HEK293 (cell line): ENCODE results near the gene DAAM1.
A peak's percentile ranks its signal among the peaks of the same experiment; 100 is the strongest.

Experiments
- CTCF ChIA-PET: fragments of 350-600 bp; formaldehyde crosslinking; extraction: SDS; loops from one replicate; lab custom pipeline; 2021; ENCODE audit warnings: antibody characterized with exemption; lab: Yijun Ruan, JAX
- POLR2A ChIA-PET: fragments of 300-600 bp; formaldehyde crosslinking; extraction: SDS; loops from one replicate; lab custom pipeline; 2020; ENCODE audit warnings: antibody characterized with exemption, inconsistent platforms; lab: Yijun Ruan, JAX
- H3K27ac ChIP-seq: fragments of 200-500 bp; sonication (Bioruptor generic); 2 replicates; pipeline ENCODE4 v1.5.1; 2014; ENCODE audit warnings: low read depth, low read length, control low read depth, inconsistent platforms; ENCODE audit errors: extremely low read depth
- H3K36me3 ChIP-seq, 2 experiments: fragments of 200-500 bp in 1 of 2; sonication (Bioruptor generic) in 1 of 2; 1 replicate in 1 of 2; 2 replicates in 1 of 2; pipeline ENCODE4 v1.5.1; 2014 to 2017; ENCODE audit warnings: inconsistent platforms in 2 of 2, low read length in 2 of 2; ENCODE audit not compliant: control insufficient read depth in 2 of 2, insufficient read depth in 1 of 2
- H3K4me1 ChIP-seq: fragments of 200-500 bp; sonication (Bioruptor generic); 2 replicates; pipeline ENCODE4 v1.5.1; 2014; ENCODE audit warnings: mild to moderate bottlenecking, low read length, inconsistent platforms; ENCODE audit not compliant: control insufficient read depth, insufficient read depth
- H3K4me3 ChIP-seq: 2 replicates; pipeline ENCODE4 v1.5.1; 2011; ENCODE audit warnings: low read depth, mild to moderate bottlenecking, control low read depth, low read length, moderate library complexity
- H3K9me3 ChIP-seq: fragments of 200-500 bp; sonication (Bioruptor generic); 2 replicates; pipeline ENCODE4 v1.5.1; 2014; ENCODE audit warnings: low read depth, low read length, inconsistent platforms; ENCODE audit not compliant: control insufficient read depth, insufficient read depth
- EGR2 ChIP-seq: fragments of 450-650 bp; formaldehyde crosslinking; IDR thresholded peaks from 2 replicates; pipeline ENCODE4 v1.5.1; 2016; ENCODE audit warnings: low read depth, missing biosample characterization, missing genetic modification characterization
- FEZF1 ChIP-seq: fragments of 450-650 bp; formaldehyde crosslinking; IDR thresholded peaks from 2 replicates; pipeline ENCODE4 v1.5.1; 2016; ENCODE audit warnings: missing biosample characterization, missing genetic modification characterization
- GFI1B ChIP-seq: fragments of 450-650 bp; formaldehyde crosslinking; IDR thresholded peaks from 2 replicates; pipeline ENCODE4 v1.5.1; 2016; ENCODE audit warnings: missing biosample characterization, missing genetic modification characterization
- HOXD13 ChIP-seq: sonication (generic); formaldehyde crosslinking; IDR thresholded peaks from 2 replicates; pipeline ENCODE4 v1.8.0; 2022; ENCODE audit warnings: missing genetic modification reagents, borderline replicate concordance
- KLF9 ChIP-seq: fragments of 450-650 bp; formaldehyde crosslinking; IDR thresholded peaks from 2 replicates; pipeline ENCODE4 v1.5.1; 2016; ENCODE audit warnings: missing biosample characterization, missing genetic modification characterization, low read depth
- TCF7L2 ChIP-seq: IDR thresholded peaks from 2 replicates; pipeline ENCODE4 v1.6.1; 2011; ENCODE audit warnings: low read depth, mild to moderate bottlenecking, inconsistent platforms, low read length, moderate library complexity, borderline replicate concordance
- ZBTB1 ChIP-seq: fragments of 450-650 bp; formaldehyde crosslinking; IDR thresholded peaks from 2 replicates; pipeline ENCODE4 v1.5.1; 2016; ENCODE audit warnings: missing biosample characterization, missing genetic modification characterization
- ZBTB17 ChIP-seq: fragments of 450-650 bp; formaldehyde crosslinking; IDR thresholded peaks from 2 replicates; pipeline ENCODE4 v1.5.1; 2016; ENCODE audit warnings: missing biosample characterization, missing genetic modification characterization
- ZBTB48 ChIP-seq: fragments of 450-650 bp; formaldehyde crosslinking; IDR thresholded peaks from 2 replicates; pipeline ENCODE4 v1.5.1; 2016; ENCODE audit warnings: missing biosample characterization, missing genetic modification characterization
- ZBTB8A ChIP-seq: fragments of 450-650 bp; formaldehyde crosslinking; IDR thresholded peaks from 2 replicates; pipeline ENCODE4 v1.5.1; 2016; ENCODE audit warnings: missing biosample characterization, missing genetic modification characterization
- ZNF544 ChIP-seq: fragments of 450-650 bp; formaldehyde crosslinking; IDR thresholded peaks from 2 replicates; pipeline ENCODE4 v1.5.0; 2017; ENCODE audit warnings: missing biosample characterization, missing genetic modification characterization
- ZNF654 ChIP-seq: fragments of 450-650 bp; formaldehyde crosslinking; IDR thresholded peaks from 2 replicates; pipeline ENCODE4 v1.5.1; 2016; ENCODE audit warnings: low read depth, missing biosample characterization, missing genetic modification characterization
- TF ChIP-seq, protein P1 (sequence below): fragments of 450-650 bp; formaldehyde crosslinking; IDR thresholded peaks from 2 replicates; pipeline ENCODE4 v1.5.0; 2017; ENCODE audit warnings: missing biosample characterization, missing genetic modification characterization, borderline replicate concordance
- TF ChIP-seq, protein P2 (sequence below): fragments of 450-650 bp; formaldehyde crosslinking; IDR thresholded peaks from 2 replicates; pipeline ENCODE4 v1.5.1; 2016; ENCODE audit warnings: missing biosample characterization, missing genetic modification characterization
- TF ChIP-seq, protein P3 (sequence below): fragments of 450-650 bp; formaldehyde crosslinking; IDR thresholded peaks from 2 replicates; pipeline ENCODE4 v1.5.1; 2017; ENCODE audit warnings: missing biosample characterization, missing genetic modification characterization

DAAM1 gene

DNA sequence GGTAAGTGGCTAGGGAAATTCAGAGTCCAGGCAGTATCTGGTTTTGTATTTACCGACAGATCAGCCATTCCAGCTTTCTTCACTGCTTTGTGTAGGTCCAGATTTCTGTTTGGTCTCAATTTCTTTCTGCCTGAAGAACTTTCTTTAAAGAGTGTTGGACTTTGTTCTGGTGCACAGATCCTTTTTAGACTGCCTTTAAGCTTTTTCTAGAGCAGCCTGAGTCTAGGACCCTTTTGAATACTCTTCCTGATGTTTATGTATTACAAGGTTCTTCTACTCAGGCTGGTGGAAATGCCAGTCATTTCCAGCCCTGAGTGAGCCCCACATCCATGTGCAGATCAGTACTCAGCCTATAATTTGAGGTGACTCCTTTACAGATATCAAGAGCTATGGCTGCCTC is 54.7 kb downstream of the DAAM1 start:
- Histone ChIP-seq H3K27ac (no peak overlapping the region), H3K36me3 (no peaks in the 10 kb centered on the region), H3K4me3 (no peak overlapping the region), H3K4me1 (peaks cover 11% of the 10 kb centered on the region; the same call in 1 of the 2 replicates), H3K9me3 (no peaks in the 10 kb centered on the region)
- POLR2A ChIA-PET: no interaction called here
- TF ChIP-seq EGR2 (no peak), KLF9 (tag by site-specific recombination) (no peak), ZBTB48 (tag by site-specific recombination) (no peak), GFI1B (tag by site-specific recombination) (no peak), ZBTB17 (no peak)
- TF ChIP-seq, protein P1, sequence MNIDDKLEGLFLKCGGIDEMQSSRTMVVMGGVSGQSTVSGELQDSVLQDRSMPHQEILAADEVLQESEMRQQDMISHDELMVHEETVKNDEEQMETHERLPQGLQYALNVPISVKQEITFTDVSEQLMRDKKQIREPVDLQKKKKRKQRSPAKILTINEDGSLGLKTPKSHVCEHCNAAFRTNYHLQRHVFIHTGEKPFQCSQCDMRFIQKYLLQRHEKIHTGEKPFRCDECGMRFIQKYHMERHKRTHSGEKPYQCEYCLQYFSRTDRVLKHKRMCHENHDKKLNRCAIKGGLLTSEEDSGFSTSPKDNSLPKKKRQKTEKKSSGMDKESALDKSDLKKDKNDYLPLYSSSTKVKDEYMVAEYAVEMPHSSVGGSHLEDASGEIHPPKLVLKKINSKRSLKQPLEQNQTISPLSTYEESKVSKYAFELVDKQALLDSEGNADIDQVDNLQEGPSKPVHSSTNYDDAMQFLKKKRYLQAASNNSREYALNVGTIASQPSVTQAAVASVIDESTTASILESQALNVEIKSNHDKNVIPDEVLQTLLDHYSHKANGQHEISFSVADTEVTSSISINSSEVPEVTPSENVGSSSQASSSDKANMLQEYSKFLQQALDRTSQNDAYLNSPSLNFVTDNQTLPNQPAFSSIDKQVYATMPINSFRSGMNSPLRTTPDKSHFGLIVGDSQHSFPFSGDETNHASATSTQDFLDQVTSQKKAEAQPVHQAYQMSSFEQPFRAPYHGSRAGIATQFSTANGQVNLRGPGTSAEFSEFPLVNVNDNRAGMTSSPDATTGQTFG (tag by site-specific recombination): no peak
- CTCF ChIA-PET: interaction anchor here (0.7 kb wide), 1 partner anchor 8 kb away, joined by 3 read pairs; no protein-coding TSS in a partner anchor

DNA sequence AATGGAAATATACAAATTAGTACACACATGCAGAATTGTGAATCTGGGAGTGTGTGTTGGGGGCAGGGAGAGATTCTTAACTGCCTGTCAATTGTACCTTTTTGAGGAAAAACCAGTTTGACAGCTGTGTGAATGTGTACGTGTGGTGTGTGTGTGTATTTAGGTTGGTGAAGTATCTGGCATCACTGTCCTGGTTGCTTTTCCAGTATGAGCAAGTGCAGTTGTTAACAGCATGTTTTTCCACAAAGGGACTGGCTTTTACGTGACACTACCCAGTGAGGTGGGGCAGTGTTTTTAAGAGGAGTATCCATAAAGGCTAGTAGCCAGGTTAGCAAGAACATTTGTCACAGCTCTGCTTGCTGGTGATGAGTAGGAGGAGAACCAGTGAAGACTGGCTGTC is 56.1 kb downstream of the DAAM1 start:
- Histone ChIP-seq H3K4me3 (no peak overlapping the region), H3K27ac (no peak overlapping the region), H3K9me3 (no peaks in the 10 kb centered on the region), H3K36me3 (no peaks in the 10 kb centered on the region), H3K4me1 (peaks cover 5% of the 10 kb centered on the region; the same call in 1 of the 2 replicates)
- POLR2A ChIA-PET: no interaction called here
- TF ChIP-seq, protein P2, sequence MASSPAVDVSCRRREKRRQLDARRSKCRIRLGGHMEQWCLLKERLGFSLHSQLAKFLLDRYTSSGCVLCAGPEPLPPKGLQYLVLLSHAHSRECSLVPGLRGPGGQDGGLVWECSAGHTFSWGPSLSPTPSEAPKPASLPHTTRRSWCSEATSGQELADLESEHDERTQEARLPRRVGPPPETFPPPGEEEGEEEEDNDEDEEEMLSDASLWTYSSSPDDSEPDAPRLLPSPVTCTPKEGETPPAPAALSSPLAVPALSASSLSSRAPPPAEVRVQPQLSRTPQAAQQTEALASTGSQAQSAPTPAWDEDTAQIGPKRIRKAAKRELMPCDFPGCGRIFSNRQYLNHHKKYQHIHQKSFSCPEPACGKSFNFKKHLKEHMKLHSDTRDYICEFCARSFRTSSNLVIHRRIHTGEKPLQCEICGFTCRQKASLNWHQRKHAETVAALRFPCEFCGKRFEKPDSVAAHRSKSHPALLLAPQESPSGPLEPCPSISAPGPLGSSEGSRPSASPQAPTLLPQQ (tag by site-specific recombination): no peak
- no peak for TF ChIP-seq ZBTB8A (tag by site-specific recombination)
- no peak for TF ChIP-seq HOXD13
- no peak for TF ChIP-seq TCF7L2
- CTCF ChIA-PET: no interaction called here

DNA sequence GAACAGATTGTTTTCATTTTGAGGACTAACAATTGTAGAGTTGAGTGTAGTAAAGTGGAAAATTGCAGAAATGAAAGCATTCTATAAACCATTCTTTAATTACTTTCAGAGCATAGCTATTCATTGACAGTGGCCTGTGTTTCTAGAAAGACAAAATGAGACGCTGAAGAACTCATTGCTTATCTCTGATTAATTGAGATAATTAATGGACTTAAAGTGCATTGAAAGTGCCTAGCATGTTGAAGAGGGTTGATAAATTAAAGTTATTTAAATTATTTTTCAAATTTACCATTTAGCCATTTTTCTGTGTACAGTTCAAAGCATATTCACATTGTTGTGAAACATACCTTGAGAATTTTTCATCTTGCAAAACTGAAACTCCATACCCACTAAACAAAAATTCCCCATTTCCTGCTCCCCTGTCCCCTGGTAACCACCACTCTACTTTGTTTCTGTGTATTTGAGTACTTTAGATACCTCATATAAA is 57.4 kb downstream of the DAAM1 start:
- Histone ChIP-seq H3K9me3 (no peaks in the 10 kb centered on the region), H3K4me1 (peaks cover 6% of the 10 kb centered on the region; the same call in 1 of the 2 replicates), H3K27ac (no peak overlapping the region), H3K4me3 (no peak overlapping the region), H3K36me3 (no peaks in the 10 kb centered on the region)
- TF ChIP-seq ZNF654 (tag by site-specific recombination) (no peak), ZNF544 (tag by site-specific recombination) (no peak), ZBTB1 (tag by site-specific recombination) (no peak)
- ChIA-PET POLR2A (no interaction called here), CTCF (no interaction called here)

DNA sequence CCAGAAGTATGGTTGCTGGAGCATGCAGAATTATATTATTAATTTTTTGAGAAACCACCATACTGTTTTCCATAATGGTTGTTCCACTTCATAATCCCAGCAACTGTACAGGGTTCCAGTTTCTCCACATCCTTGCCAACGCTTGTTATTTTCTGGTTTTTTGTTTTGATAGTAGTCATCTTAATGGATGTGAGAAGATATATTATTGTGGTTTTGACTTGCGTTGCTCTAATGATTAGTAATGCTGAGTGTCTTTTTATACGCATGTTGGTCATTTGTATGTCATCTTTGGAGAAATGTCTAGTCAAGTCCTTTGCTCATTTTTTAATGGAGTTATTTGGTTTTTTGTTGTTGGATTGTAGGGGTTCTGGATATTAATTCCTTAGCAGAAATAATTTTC is 58.1 kb downstream of the DAAM1 start:
- TF ChIP-seq, protein P3, sequence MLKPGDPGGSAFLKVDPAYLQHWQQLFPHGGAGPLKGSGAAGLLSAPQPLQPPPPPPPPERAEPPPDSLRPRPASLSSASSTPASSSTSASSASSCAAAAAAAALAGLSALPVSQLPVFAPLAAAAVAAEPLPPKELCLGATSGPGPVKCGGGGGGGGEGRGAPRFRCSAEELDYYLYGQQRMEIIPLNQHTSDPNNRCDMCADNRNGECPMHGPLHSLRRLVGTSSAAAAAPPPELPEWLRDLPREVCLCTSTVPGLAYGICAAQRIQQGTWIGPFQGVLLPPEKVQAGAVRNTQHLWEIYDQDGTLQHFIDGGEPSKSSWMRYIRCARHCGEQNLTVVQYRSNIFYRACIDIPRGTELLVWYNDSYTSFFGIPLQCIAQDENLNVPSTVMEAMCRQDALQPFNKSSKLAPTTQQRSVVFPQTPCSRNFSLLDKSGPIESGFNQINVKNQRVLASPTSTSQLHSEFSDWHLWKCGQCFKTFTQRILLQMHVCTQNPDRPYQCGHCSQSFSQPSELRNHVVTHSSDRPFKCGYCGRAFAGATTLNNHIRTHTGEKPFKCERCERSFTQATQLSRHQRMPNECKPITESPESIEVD (tag by site-specific recombination): no peak
- TF ChIP-seq FEZF1 (tag by site-specific recombination): peak; percentile 48; the same call in 1 of the 2 replicates
- H3K36me3 ChIP-seq: no peaks in the 10 kb centered on the region
- POLR2A ChIA-PET: no interaction called here
- CTCF ChIA-PET: no interaction called here
- H3K4me3 ChIP-seq: no peak overlapping the region
- peaks cover 11% of the 10 kb centered on the region; the same call in 1 of the 2 replicates for H3K4me1 ChIP-seq
- no peak overlapping the region for H3K27ac ChIP-seq
- no peaks in the 10 kb centered on the region for H3K9me3 ChIP-seq
